Sigmoid colon (tissue), 7 donors: ENCODE results near the gene IGF2. TPM values are rescaled to one million over a fixed set of nuclear protein-coding genes. Genes with fewer than 3 reads are reported as not detected.

Experiments
- DNase-seq: peaks from one replicate; pipeline ENCODE4 v3.0.0-alpha.2; 2019
- H3K27ac ChIP-seq, 4 donors: fragments of 200-600 bp; sonication (generic); one replicate each; pipeline ENCODE4 v1.5.1; 2016 to 2019; ENCODE audit warnings: mild to moderate bottlenecking in 1 of 4
- H3K27me3 ChIP-seq, 3 donors: fragments of 200-600 bp; sonication (generic); one replicate each; pipeline ENCODE4 v1.5.1; 2019; ENCODE audit warnings: mild to moderate bottlenecking in 1 of 3
- H3K36me3 ChIP-seq, 4 donors: fragments of 200-600 bp; sonication (generic); one replicate each; pipeline ENCODE4 v1.5.1; 2016 to 2019
- H3K4me1 ChIP-seq, 4 donors: fragments of 200-600 bp; sonication (generic); one replicate each; pipeline ENCODE4 v1.5.1; 2017 to 2019
- H3K4me3 ChIP-seq, 4 donors: fragments of 200-600 bp; sonication (generic); one replicate each; pipeline ENCODE4 v1.5.1; 2017 to 2019; ENCODE audit warnings: mild to moderate bottlenecking in 2 of 4, moderate library complexity in 1 of 4
- H3K9me3 ChIP-seq, 4 donors: fragments of 200-600 bp in 3 of 4; sonication (generic) in 3 of 4; one replicate each; pipeline versions ENCODE4 v1.5.1 to v1.6.1; 2013 to 2019
- CTCF ChIP-seq, 4 experiments: fragments of 450-650 bp in 3 of 4; fragments of 200-600 bp in 1 of 4; IDR thresholded peaks; one replicate each; pipeline ENCODE4 v1.5.1; 2016 to 2019; ENCODE audit warnings: antibody characterized with exemption in 4 of 4, mild to moderate bottlenecking in 3 of 4, moderate library complexity in 2 of 4
- EP300 ChIP-seq, 4 donors: sonication (generic); formaldehyde crosslinking; IDR thresholded peaks; one replicate each; pipeline ENCODE4 v1.6.1; 2017; ENCODE audit warnings: antibody characterized with exemption in 4 of 4
- POLR2A ChIP-seq, 2 donors: fragments of 450-650 bp; IDR thresholded peaks; one replicate each; pipeline ENCODE4 v1.6.1; 2016; ENCODE audit warnings: antibody characterized with exemption in 2 of 2, mild to moderate bottlenecking in 2 of 2, moderate library complexity in 2 of 2
- POLR2AphosphoS5 ChIP-seq, 4 donors: sonication (generic); formaldehyde crosslinking; IDR thresholded peaks; one replicate each; pipeline ENCODE4 v1.6.1; 2017; ENCODE audit warnings: antibody characterized with exemption in 4 of 4
- WGBS, 2 donors: extraction: QIAGEN DNeasy Blood & Tissue Kit; methylation state at CpG; one replicate each; pipeline ENCODE4 v1.1.7; 2013; 5-methylcytosine and 5-hydroxymethylcytosine counted together
- intact Hi-C: fragments of 100-400 bp; cut with DNase I; formaldehyde crosslinking; loops from one replicate; pipeline ENCODE4 v1.15.1; 2023
- polyA plus RNA-seq, 3 donors: library from polyadenylated mRNA; stranded (reverse); fragments of 200-250 nt; gene quantifications; one replicate each; pipeline ENCODE4 v1.2.3, GENCODE V29; 2013
- total RNA-seq, 4 donors: library from RNA; depleted of rRNA; stranded (reverse); fragments of >200 nt; gene quantifications; one replicate each; pipeline ENCODE4 v1.1.0, GENCODE V29; 2016
- donor health status: healthy with polysubstance abuse.
- donor health status: Bipolar disorder and iron deficiency.
- donor health status: healthy.

The IGF2 gene
- total and polyA plus RNA-seq, 7 donors, result 1.6 to 63.1 (median 13.9) TPM

GRCh38 chr11:2130881-2131352, 8.3 kb downstream of the IGF2 start:
- WGBS, 2 donors, result 80 to 88% methylated on average over 18 of the region's 18 CpGs
- intact Hi-C loops, result no loop called here
- no peaks in the 10 kb centered on the region for H3K36me3 ChIP-seq

GRCh38 chr11:2129699-2130366, 9.4 kb downstream of the IGF2 start:
- H3K27me3 ChIP-seq, result peaks cover 0 to 43% (median 4%) of the 10 kb centered on the region in 3 donors
- H3K36me3 ChIP-seq, result no peaks in the 10 kb centered on the region
- 85 to 90% methylated on average over 25 of the region's 25 CpGs for WGBS, 2 donors
- intact Hi-C loops, result no loop called here
- H3K4me1 ChIP-seq, result no peaks in the 10 kb centered on the region
- DNase-seq, result no peak
- TF ChIP-seq EP300 (IDR thresholded peaks at IDR 0.05) (no peak), CTCF (IDR thresholded peaks at IDR 0.05) (no peak), POLR2A (IDR thresholded peaks at IDR 0.05) (no peak), POLR2AphosphoS5 (IDR thresholded peaks at IDR 0.05) (no peak)
- H3K4me3 ChIP-seq, result no peak overlapping the region
- no peaks in the 10 kb centered on the region for H3K9me3 ChIP-seq
- H3K27ac ChIP-seq, result no peak overlapping the region

More at GRCh38 chr11:2130881-2131352, 8.3 kb downstream of the IGF2 start:
- Histone ChIP-seq H3K27me3 (peaks cover 0 to 50% (median 10%) of the 10 kb centered on the region in 3 donors), H3K9me3 (no peaks in the 10 kb centered on the region), H3K4me1 (no peaks in the 10 kb centered on the region), H3K27ac (no peak overlapping the region), H3K4me3 (no peak overlapping the region)
- no peak for DNase-seq
- TF ChIP-seq POLR2AphosphoS5 (IDR thresholded peaks at IDR 0.05), result no peak
- no peak for TF ChIP-seq CTCF (IDR thresholded peaks at IDR 0.05)
- no peak for TF ChIP-seq EP300 (IDR thresholded peaks at IDR 0.05)
- no peak for TF ChIP-seq POLR2A (IDR thresholded peaks at IDR 0.05)

- no peak for DNase-seq
- H3K4me3 ChIP-seq, result no peak overlapping the region
These were observed 9.9 kb downstream of the IGF2 start for GRCh38 chr11:2129308-2129698.

GRCh38 chr11:2128511-2129307, 10.5 kb downstream of the IGF2 start:
- TF ChIP-seq POLR2A (IDR thresholded peaks at IDR 0.05), result no peak
- WGBS, 2 donors, result 71 to 86% methylated on average over 12 of the region's 12 CpGs
- no peak for DNase-seq
- intact Hi-C loops, result no loop called here
- no peaks in the 10 kb centered on the region for H3K4me1 ChIP-seq
- H3K36me3 ChIP-seq, result no peaks in the 10 kb centered on the region
- H3K27ac ChIP-seq, result no peak overlapping the region
- H3K27me3 ChIP-seq, result peaks cover 0 to 42% (median 0%) of the 10 kb centered on the region in 3 donors
- no peaks in the 10 kb centered on the region for H3K9me3 ChIP-seq
- no peak overlapping the region for H3K4me3 ChIP-seq

More at GRCh38 chr11:2129308-2129698, 9.9 kb downstream of the IGF2 start:
- Histone ChIP-seq H3K4me1 (no peaks in the 10 kb centered on the region), H3K27ac (no peak overlapping the region), H3K9me3 (no peaks in the 10 kb centered on the region), H3K27me3 (peaks cover 0 to 42% (median 2%) of the 10 kb centered on the region in 3 donors), H3K36me3 (no peaks in the 10 kb centered on the region)
- 87 to 91% methylated on average over 17 of the region's 17 CpGs for WGBS, 2 donors
- intact Hi-C loops, result no loop called here
- no peak for TF ChIP-seq POLR2AphosphoS5 (IDR thresholded peaks at IDR 0.05)
- no peak for TF ChIP-seq CTCF (IDR thresholded peaks at IDR 0.05)
- no peak for TF ChIP-seq POLR2A (IDR thresholded peaks at IDR 0.05)
- no peak for TF ChIP-seq EP300 (IDR thresholded peaks at IDR 0.05)

- H3K36me3 ChIP-seq, result no peaks in the 10 kb centered on the region
- intact Hi-C loops, result no loop called here
- WGBS, 2 donors, result 72 to 80% methylated on average over 7 of the region's 7 CpGs
- TF ChIP-seq POLR2A (IDR thresholded peaks at IDR 0.05), result no peak
- TF ChIP-seq CTCF (IDR thresholded peaks at IDR 0.05), result no peak
- no peak for TF ChIP-seq POLR2AphosphoS5 (IDR thresholded peaks at IDR 0.05)
- TF ChIP-seq EP300 (IDR thresholded peaks at IDR 0.05), result no peak
- DNase-seq, result no peak
- no peaks in the 10 kb centered on the region for H3K9me3 ChIP-seq
- H3K4me1 ChIP-seq, result no peaks in the 10 kb centered on the region
- H3K27me3 ChIP-seq, result peaks cover 0 to 42% (median 0%) of the 10 kb centered on the region in 3 donors
- H3K4me3 ChIP-seq, result no peak overlapping the region
- H3K27ac ChIP-seq, result no peak overlapping the region
These were observed 11.1 kb downstream of the IGF2 start for GRCh38 chr11:2128130-2128510.
